Endometrium (tissue), 2 donors: Measurements from ENCODE around the gene KARS1.

ENCODE experiments used
- FAIRE-seq: peaks from 2 replicates; lab custom pipeline; 2012; peaks lifted over from hg19 to GRCh38; lab: Jason Lieb, UNC
- donor health status: control.
- donor health status: control.

Gene KARS1

DNA sequence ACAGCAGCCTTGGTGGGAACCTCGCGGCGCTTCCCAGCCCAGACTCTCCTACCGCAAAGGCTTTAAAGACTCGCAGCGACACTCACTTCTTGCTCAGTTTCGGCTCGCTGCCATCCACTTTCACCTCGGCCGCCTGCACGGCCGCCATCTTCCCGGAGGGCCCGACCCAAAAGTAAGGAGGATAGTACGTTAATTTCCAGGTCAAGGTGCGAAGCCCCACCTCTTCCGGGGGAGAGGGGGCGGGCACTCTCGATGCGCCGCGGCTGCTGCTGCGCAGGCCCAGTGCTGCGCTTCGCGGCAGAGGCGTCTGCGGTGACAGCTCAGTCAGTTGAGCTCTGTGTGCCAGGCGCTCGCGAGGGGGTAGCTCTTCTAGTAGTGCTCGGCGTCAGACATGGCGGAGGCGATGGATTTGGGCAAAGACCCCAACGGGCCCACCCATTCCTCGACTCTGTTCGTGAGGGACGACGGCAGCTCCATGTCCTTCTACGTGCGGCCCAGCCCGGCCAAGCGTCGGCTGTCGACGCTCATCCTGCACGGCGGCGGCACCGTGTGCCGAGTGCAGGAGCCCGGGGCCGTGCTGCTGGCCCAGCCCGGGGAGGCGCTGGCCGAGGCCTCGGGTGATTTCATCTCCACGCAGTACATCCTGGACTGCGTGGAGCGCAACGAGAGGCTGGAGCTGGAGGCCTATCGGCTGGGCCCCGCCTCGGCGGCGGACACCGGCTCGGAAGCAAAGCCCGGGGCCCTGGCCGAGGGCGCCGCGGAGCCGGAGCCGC lies at the start of gene KARS1, which contains the start of gene TERF2IP:
KARS1 (minus strand) TSS at position 174 of the 773 bp plus-strand sequence; CDS start at position 148, 26 bp downstream.
TERF2IP (plus strand) TSS at position 282 of the 773 bp plus-strand sequence; CDS start at position 392, 110 bp downstream.
- peak; percentile 71 for FAIRE-seq

DNA sequence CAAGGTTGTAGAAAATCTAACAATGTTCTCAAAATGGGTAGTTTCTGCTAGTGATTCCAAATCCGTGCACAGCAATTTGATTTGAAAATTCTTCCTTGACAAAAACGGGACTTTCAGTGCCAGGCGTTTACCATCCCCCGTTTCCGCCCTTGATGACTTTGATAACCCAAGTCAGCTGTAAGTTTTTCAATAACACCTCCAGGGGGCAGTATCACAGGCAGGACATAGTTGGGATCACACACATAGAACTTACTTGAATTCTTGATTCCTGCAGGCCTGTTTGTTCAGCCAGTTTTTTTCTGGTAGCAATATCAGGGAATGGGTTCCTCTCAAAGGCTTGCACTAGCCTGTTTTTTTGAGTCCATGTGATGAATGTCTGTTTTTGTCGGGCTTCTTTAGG lies 48.2 kb upstream of the KARS1 start:
- no peak for FAIRE-seq

DNA sequence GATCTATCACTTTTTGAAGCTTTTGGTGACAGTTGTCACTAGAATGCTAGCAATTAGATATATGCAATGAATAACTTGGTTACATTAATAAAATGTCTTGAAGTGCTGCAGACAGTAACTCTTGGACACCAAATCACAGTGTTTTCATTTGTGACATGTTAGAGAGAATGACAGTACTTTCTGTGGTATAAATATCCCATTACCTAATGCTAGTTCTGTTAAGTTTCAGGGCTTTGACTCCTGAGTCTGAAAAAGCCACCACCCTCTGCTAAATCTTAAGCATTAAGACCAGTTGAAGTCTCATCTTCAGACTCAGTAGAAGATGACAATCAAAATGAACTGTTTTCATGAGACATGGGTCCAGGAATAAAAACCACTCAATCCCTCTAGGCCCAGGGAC lies 39.9 kb upstream of the KARS1 start:
- no peak for FAIRE-seq

DNA sequence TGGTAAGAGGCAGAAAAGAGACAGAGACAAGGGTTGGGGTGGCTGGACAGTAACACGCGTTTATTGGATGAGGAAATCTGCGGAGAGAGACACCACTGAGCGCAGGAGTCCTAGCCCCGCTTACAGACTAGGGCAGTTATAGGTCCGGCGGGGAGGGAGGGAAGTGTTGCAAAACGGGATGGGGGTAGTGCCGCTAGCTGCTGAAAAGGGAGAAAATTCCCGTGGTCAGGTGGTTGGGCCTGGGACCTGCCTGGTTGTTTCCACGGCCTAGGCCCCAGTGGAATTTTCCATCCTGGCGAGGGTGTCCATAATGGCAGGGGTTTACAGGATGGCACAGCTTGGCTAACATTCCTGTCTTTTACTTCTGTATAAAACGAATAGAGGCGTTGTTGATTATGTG lies 34.8 kb upstream of the KARS1 start:
- no peak for FAIRE-seq

DNA sequence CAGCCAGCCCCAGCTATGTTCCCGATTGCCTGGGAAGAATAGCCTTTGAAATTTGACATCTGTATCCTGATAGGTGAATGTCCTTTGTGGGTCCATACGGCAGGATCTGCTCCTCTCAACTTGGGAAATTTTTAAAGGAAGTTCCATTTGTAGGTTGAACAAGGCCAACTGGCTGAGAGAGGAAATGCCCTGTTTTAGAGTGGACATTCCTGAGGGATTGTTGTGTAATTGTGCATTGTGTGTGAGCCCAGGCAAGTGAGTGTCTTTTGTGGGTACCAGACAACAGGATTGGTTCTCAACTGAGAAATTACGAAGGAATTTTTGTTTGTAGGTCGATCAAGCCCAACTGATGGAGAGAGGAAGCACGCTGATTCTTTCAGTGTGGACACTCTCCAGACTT lies 31.9 kb upstream of the KARS1 start:
- FAIRE-seq: no peak

DNA sequence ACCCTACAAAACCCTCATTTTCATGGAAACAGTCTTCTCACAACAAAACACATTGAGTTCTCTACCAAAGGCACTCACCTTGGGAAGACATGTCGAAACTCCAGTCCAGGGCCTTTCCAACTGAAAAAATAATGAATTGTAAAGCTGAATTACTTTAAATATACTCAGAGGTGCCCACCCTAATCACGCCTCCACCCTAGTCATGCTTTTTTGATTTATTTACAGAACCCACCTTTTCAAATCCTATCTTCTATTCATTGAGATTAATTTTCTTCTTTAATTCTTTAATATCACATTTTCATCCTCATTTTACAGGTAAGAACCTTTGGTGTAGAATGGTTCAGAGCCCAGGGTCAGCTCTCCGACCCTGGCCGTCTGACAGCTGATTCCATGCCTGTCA lies 29.4 kb upstream of the KARS1 start, which contains the start of gene CPHXL2:
CPHXL2 (minus strand) TSS at position 101 of the 400 bp plus-strand sequence; CDS start at position 91, 10 bp downstream.
- FAIRE-seq: no peak

DNA sequence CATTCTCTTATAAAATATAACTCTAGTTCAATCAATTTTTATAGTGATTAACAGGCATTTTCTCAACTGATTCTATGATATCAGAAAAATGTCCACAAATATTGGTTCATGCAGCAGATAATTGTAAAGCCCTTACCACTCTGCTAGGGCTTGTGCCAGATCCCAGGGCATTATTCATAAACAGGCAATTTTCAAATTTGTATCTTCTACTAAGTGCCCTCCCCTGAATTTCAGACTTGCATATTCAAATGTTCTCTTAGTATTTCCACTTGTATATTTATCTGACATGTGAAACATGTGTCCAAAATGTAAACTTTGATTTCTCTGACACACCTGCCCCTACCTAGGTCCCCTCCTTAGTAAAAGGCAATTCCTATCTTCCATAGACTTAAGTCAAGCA lies 20.0 kb upstream of the KARS1 start:
- no peak for FAIRE-seq

DNA sequence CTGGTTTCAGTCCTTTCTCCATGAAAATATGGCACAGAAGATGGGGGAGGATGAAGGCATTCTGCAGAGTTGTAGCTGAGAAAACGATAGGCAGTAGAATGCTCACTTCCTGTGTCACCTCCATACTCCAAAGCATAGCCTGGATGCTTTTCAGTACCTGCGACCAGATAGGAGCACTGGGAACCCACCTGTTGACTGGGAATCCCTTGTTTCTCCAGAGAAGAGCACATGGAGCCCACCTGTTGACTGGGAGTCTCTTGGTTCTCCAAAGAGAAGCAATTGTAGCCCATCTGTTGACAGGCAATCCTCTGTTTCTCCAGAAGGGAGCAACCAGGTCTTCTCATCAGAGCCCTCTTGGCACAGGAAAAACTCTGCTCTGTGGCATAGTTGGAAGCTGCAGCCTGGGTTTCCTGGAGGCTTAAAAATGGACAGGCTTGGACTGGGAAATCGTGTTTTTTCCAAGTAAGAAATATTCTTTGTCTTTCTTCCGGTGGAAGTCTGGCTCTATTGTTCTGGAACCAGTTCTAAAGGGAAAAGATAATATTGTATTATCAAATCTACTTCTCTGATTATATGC lies 13.3 kb upstream of the KARS1 start:
- no peak for FAIRE-seq

DNA sequence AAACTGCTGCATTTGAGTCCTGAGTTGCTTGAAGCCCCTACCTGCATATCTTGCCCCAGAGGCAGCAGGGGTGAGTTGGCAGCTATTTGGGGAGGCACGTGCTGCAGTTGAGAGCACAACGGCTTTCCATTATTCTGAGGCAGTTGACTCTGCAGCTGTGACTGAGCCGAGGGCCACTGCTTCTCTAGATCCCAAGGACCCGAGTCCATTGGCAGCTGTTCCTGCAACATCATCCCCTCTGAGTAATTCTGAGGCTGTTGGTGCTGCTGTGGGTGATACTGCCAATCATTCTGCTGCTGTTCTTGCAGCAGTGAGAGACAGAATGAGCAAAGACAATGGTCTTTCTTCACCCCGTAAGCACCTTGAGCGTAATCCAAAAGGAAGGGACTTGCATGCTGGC lies 12.9 kb upstream of the KARS1 start:
- FAIRE-seq: no peak

DNA sequence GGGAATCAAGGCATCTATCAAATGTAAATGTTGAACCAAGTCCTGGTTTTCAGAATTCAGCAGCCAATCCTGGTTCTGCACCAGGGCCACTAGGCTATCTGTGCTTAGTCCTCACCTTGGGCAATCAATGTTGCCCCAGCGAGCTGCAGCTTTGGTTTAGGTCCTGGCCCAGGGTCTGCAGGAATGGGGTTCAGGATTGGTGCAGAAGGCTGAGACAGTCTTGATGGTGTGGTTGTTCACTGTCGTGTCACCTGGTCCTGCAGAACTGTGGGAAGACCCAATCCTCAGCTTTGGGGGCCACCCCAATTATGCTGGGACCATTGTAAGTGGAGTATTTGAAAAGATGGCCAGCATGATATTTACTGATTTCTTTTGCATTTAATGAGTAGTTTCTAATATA lies 10.7 kb upstream of the KARS1 start:
- FAIRE-seq: no peak

DNA sequence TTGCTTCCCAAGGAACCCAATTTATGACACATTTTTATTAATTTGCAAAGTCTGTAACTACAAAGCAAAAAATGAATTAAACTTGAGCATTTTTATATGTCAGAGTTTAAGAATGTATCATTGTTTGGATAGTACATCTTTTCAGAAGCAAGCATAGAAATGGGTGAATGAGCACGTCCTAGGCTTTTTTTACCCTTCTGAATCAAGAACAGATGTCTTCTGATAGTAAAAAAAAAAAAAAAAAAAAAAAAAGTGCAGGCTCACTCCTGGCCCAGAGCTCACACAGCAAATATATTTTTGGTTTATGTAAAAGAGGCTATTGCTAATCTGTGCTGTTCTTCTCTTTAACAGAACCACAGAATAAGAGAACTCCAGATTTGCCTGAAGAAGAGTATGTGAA lies 6.5 kb upstream of the KARS1 start:
- FAIRE-seq: no peak

DNA sequence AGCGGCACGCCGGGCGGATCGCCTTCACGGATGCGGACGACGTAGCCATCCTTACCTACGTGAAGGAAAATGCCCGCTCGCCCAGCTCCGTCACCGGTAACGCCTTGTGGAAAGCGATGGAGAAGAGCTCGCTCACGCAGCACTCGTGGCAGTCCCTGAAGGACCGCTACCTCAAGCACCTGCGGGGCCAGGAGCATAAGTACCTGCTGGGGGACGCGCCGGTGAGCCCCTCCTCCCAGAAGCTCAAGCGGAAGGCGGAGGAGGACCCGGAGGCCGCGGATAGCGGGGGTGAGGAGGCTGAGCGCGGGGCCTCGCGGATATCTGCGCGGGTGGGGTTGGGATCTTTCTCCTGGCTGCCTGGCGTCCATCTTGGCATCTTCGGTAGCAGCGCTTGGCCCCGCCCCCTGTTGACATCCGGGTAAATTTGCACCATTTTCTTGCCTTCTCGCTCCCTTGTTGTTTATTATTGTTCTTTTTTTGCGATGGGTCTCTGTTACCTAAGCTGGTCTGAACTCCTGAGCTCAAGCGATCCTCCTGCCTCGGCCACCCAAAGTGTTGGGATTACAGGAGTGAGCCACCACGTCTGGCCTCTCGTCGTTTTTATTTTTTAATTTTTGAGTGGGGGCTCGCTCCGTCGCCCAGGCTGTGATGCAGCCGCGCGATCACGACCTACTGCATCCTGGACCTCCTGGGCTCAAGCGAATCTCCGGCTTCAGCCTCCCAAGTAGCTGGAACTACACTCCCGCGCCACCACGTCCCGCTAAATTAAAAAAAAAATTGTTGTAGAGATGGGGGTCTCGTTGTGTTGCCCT lies 1.0 kb upstream of the KARS1 start:
- FAIRE-seq: no peak

DNA sequence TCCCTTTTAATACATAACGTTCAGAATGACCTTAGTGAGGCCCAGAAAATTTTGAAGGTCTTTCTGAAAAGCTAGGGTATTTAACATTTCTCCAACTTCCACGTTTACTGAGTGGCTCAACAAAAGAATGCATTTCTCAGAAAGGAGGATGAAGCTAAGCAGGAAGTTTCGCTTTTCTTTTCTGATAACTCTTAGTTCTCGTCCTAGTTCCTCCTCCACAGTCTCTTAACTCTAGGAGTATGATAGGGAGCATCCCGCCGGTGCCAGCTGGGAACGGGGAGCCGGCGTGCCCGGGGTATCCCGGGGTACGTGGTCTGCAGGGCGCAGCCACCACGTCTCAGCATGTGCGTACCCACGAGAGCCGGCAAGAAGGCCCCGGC lies 363 bp downstream of the KARS1 start:
- FAIRE-seq: no peak

DNA sequence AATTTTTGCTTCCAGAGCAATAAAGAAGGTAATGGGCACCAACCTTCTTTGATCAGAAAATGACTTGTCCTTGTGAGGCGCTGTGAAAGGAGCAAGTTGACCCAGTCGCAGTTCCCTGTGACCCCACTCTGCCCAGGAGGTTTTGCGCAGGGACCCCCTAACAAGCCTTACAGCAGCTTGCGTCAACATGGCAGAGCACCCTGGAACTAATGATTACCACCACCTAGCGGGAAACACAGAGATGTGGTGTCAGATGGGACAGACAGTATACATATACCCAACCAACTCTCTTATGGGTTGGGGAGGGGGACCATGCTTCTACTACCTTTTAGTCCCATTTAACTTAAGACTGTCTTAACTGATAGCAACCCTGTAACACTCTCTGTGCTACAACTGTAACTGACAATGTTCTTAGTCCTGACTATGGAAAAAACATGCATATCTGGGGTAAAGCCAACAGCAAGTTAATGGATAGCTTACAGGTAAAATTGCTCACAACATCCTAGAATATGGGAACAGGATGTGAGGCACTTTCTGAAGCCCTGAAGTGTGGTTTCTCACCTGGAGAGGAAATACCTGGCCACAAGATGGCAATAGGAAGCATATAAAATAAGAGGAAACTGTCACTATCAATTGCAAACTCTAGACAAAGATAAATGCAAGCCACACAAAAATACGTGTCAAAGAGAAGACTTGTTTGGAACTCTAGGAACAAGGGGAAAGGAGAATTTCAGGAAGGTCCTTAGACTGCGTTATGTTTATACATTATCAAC lies 3.0 kb downstream of the KARS1 start:
- no peak for FAIRE-seq

DNA sequence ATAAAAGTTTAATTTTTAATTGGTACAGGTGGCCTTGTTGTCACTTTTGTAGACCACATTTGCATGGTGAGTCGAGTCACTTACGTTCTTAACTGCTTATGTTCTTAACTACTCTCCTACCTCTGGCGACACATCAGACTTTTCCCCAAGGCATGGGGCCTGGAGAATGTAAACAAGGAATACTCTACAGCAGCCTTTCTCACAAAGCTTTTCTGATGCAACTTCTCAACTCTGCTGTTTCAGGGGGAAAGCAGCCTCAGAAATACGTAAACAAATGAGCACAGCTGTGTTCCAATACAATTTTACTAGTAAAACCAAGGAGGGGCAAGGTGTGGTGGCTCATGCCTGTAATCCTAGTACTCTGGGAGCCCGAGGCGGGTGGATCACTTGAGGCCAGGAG lies 6.9 kb downstream of the KARS1 start:
- FAIRE-seq: no peak

DNA sequence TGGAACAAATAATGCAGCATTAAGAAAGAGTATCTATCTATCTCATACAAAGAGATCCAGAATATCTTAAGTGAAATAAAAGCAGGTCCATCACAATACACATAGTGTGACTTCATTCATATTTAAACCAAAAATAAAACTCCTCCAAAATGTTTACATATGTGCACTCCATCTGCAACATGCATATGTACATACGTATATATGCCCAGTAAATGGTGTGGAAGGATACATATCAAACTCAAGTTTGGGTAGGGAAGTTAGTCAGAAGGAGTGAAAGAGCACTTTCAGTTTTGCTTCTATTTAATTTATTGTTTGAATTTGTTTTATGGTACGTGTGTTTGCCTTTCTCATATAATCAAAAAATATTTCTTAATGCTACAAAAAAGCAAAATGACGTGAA lies 12.4 kb downstream of the KARS1 start:
- no peak for FAIRE-seq

DNA sequence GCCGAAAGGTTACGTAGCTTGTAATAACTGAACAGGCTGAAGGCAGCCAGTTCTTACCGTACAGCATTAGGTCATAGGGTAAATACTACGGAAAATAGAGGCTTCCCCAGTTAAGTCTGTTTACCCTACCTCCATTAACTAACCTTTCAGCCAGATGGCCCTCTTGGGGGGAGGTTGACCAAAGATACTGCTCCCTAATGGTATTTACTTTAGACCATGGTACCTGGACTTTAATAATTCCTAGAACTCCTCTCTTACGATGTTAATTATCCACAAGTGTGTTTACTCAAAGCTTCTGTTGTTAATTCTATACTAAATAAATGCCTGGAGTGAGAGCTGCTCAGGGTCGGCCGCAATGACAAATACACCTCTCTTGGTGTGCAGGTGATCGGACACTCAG lies 14.6 kb downstream of the KARS1 start:
- no peak for FAIRE-seq

DNA sequence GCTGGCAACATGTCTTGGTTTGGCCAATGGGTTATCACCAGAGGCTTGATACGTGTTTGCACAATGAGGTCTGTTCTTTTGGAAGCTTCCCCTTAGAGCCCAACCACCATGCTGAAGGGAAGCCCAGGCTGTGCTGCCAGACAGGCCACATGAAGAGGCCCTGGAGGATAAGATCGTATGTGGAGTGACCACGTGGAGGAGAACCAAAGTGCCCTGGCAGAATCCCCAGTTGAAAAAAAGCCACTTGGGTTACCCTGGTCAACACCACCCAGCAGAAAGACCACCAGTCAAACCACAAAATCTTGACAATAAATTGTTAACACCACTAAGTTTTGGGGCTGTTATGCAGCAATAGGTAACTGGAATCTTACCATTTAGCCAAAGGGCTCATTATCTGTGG lies 17.4 kb downstream of the KARS1 start:
- no peak for FAIRE-seq

DNA sequence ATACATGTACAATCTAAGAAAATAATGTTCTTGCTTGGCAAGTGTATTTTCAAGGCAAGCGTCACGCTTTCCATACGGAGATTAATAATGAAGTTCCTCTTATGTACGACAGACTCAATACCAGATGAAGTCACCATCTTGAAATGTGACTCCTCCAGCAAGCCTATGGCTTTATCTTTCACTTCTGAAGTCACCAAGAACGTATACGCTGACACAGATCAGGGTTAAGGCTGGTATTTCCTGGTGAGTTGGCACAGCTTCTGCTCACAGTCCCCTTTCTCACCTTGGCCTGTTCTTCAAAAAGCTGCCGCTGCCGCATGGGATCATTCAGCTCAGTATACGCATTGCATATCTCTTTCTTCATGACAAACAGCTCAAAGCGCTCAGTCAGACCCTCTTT lies 18.3 kb downstream of the KARS1 start:
- no peak for FAIRE-seq

DNA sequence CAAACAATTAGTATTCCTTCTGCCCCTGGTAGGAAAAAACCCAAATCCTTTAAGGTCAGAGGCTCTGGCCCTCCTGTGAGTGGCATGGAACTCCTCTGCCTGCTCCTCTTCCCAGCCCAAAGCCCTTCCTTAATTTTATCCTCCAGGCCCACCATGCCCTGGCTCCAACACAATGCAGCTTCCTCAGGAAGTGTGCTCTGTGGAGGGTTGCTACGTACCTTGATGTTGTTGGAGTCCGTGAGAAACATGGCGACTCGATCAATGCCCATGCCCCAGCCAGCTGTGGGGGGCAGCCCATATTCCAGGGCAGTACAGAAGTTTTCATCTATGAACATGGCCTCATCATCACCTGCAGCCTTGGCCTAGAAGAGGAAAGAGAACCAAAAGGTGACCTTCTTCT lies 19.1 kb downstream of the KARS1 start:
- no peak for FAIRE-seq

DNA sequence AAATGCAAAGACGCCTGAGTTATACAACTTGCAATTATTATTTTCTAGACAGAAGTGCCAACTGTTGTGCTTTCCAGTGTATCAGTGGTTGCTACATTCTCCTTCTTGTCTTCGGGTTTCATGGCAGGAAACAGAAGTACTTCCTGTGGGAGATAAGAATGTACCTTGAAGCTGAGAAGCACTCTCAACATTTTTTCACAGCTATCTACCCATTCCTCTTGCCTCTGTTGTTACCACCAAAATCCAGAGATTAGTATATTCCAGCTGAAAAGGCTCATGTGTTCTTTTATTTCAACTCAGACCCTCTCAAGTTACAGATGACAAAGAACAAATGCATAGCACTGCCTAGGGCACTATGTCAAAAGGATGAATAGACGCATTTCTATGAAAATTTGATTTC lies 19.6 kb downstream of the KARS1 start:
- no peak for FAIRE-seq

DNA sequence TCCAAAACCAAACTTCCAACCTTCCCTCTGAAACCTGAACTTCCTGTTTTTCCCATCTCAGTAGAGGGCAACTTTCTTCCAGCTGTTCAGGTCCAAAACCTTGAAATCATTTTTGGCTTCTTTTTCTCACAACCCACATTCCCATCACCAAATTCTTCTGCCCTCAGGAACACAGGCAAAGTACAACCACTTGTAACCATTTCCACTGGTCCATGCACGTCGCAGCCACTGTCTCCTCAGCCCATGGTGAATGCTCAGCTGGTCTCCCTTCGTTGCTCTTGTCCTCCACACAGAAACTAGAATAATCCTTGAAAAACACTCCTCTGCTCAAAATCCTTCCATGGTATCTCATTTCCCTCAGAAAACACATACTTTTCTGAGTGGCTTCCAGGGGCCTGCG lies 20.7 kb downstream of the KARS1 start:
- no peak for FAIRE-seq
